ENCODE measurements around the gene DCTN1.

The DCTN1 gene

GRCh38 chr2:74316627-74317295 is 63.4 kb downstream of the DCTN1 start:
- DNase-seq: no peak

GRCh38 chr2:74314107-74314506 is 66.0 kb downstream of the DCTN1 start:
- DNase-seq: no peak

GRCh38 chr2:74313497-74313896 is 66.6 kb downstream of the DCTN1 start:
- no peak for DNase-seq

GRCh38 chr2:74312913-74313312 is 67.2 kb downstream of the DCTN1 start:
- no peak for DNase-seq

Data from NCI-H187 treated with DMSO at 0.1 percent for 48 hours (cell line).